Effector CD8-positive, alpha-beta T cell (primary cell): Measurements from ENCODE around the gene BRF1.
"Not testable (repeated sequence)": the region's sequence is repeated elsewhere in the genome, so short reads cannot be mapped to it uniquely, and the experiment has no call there.

Source experiments
- DNase-seq: peaks from one replicate; lab custom pipeline; 2025; lab: John Stamatoyannopoulos, UW

The BRF1 gene

GRCh38 chr14:105290621-105291346, 10.0 kb downstream of the BRF1 start:
- no peak for DNase-seq

GRCh38 chr14:105288936-105289335, 11.9 kb downstream of the BRF1 start:
- DNase-seq: not testable (repeated sequence)

- DNase-seq: no peak
Measured at GRCh38 chr14:105287249-105288102, 13.3 kb downstream of the BRF1 start.

DNA sequence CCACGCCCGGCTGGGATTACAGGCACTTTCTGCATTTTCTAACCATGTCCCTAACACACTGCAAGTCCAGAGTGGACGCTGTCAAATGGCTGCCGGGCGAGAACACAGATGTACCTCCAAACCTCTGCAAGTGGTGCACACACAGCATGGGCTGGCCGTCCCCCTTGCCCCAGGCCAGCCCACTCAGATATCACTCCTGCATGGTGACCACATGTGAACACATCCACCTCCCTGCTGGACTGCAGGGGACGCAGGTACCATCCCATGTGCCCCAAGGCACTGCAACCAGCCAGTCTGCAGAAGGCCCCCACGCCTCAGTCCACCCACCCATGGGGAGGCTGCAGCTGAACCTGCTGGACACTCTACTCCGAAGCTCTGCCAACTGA, 14.0 kb downstream of the BRF1 start:
- DNase-seq: no peak

- no peak for DNase-seq
Measured at GRCh38 chr14:105285174-105285573, 15.6 kb downstream of the BRF1 start.

DNA sequence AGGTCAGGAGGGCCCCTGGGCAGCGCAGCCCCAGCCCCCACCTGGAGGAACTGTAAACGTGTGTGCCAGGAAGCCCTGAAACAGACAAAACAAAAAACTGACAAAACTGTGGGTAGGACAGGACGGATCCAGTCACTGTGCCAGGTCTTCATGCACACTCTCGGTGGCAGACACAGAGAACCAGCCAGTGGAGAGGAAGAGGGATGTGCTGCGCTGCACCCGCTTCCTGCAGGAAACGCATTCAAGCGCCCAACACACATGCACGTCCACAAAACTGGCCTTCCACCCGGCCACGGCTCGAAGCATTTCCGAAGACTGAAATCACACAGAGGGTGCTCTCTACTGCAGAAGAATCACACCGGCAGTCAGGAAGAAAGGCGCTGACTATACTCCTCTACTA, 16.9 kb downstream of the BRF1 start:
- no peak for DNase-seq

GRCh38 chr14:105283028-105283427, 17.8 kb downstream of the BRF1 start:
- DNase-seq: no peak

DNA sequence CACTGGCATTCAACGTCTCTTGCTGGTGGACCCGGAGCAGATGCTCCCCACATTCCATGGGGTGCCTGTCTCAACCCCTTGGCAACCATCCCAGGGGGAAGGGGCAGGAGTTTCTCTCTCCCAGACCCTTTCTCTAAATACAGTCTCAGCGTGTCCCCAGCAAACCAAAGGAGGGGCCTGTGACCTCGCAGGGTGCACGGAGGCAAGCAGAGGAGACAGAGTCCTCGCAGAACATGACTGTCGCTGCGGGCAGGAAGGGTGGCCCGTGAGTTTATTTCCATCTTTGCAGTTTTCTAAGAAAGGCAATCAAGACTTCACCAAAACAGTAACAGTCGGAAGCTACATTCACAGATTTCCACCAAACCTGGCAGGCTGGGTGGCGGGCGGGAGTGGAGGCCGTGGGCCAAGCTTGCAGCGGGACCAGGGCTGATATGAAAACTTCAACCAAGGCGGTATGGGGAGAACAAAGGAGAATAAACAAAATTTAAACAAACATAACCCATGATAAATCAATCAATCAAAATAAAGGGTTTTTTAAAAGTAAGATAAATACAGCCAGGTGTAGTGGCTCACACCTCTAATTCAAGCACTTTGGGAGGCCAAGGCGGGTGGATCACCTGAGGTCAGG, 18.6 kb downstream of the BRF1 start:
- DNase-seq: no peak

- DNase-seq: no peak
Measured at GRCh38 chr14:105281371-105282097, 19.3 kb downstream of the BRF1 start.

GRCh38 chr14:105280525-105280924, 20.3 kb downstream of the BRF1 start:
- DNase-seq: no peak

DNA sequence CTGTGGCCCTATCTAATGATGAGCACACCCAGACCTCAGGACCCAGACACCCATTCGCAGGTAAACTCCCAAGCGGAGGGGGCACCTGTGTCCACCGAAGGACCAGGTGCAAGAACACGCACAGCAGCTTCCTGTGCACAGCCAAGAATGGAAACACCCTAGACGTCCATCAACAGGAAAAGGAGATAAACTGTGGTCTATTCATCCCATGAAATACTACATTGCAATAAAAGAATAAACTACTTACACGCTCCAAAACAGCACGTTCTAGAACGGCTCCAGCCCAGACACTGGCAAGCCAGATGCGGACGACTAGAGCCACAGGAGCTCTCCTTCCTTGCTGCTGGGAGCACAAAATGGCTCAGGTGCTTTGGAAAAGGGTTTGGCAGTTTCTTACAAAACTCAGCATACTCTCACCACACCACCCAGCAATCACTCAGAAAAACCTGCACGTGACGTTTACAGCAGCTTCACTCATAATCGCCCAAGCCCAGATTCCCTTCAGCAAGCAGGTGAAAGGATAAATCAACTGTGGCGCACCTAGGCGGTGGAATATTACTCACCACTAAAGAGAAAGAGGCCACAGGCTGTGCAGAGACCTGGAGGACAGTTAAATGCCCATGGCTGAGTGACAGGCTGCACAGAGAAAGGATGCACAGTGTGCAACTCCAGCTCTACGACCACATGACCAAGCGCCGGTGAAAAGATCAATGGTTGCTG, 21.0 kb downstream of the BRF1 start:
- DNase-seq: no peak

DNA sequence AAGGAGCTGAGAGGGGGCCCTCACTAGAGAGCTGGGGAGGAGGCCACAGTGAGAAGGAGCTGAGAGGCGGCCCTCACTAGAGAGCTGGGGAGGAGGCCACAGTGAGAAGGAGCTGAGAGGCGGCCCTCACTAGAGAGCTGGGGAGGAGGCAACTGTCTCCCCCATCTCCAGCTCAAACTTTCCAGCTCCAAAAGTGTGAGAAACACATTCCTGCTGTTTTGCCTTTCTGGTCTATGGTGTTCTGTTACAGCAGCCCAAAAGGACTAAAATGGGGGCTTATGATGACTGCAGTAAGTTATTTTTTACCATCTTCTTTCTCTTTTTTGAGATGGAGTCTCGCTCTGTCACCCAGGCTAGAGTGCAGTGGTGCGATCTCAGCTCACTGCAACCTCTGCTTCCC, 23.4 kb downstream of the BRF1 start:
- DNase-seq: not testable (repeated sequence)

GRCh38 chr14:105275267-105275946, 25.4 kb downstream of the BRF1 start:
- no peak for DNase-seq

- DNase-seq: no peak
Measured at GRCh38 chr14:105274637-105275036, 26.2 kb downstream of the BRF1 start.

DNA sequence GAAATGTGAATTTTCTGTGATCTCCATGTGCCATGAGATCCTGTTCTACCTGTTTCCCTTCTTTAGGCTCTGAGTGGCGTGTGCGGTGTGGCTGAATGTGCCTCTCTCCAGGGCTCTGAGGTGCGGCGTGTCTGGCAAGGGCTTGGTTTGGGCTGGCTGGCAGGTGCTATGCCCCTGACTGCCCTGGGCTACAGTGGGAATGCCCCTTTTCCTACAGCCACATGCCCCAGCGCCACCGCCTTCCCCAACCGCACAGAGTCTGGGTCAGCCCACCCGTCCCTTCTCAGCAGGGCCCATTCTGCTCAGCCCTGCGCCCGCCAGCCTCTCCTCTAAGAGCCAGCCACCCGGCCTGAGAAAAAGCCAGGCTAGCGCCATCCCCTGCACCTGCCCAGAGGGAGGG, 27.7 kb downstream of the BRF1 start:
- no peak for DNase-seq

DNA sequence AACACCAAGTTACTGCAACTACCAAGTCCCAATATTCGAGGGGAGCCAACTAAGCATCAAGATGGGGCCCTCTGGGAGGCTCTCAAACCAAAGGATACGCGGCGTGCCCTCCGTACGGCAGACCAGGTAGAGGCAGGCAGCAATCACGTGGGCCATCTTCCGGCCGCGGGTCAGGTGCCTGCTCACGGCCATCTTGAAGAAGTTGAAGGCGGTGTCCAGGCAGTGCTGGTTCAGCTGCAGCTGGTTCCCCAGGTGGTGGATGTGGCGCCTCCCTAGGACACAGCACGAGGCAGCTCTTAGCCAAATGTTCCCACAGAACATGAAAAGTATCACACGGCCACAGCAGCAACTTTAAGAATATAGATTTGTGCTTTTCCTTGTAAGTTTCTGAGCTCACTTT, 28.2 kb downstream of the BRF1 start:
- DNase-seq: no peak

DNA sequence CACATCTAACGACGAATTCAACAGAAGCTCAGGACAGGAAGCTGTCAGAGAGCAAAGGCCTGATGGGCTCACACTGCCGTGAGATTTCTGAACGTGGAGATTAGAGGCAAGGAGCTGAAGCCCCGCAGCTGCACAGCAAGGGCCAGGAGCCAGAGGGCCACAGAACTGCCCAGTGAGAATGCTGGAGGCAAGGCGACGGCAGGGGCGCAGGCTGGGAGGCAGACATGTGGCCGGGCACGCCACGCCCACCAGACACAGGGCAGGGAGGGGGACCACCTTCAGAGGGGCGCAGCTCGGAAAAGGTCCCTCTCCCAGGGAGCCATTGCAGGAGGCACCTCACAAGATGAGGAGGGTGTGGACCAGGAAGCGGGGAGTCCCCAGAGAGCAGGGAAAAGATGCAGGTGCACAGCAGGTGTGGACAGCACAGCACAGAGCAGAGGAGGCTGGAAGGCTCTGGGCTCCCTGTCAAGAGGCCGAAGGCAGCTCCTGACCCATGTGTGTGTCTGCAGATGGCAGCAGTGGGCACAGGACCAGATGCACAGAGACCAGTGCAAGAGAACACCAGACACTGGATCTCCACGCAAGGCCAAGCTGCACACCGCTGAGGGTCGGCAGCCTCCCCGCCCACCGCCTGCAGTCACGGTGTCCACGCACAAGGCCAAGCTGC, 29.4 kb downstream of the BRF1 start:
- no peak for DNase-seq

GRCh38 chr14:105269405-105269804, 31.4 kb downstream of the BRF1 start:
- no peak for DNase-seq

DNA sequence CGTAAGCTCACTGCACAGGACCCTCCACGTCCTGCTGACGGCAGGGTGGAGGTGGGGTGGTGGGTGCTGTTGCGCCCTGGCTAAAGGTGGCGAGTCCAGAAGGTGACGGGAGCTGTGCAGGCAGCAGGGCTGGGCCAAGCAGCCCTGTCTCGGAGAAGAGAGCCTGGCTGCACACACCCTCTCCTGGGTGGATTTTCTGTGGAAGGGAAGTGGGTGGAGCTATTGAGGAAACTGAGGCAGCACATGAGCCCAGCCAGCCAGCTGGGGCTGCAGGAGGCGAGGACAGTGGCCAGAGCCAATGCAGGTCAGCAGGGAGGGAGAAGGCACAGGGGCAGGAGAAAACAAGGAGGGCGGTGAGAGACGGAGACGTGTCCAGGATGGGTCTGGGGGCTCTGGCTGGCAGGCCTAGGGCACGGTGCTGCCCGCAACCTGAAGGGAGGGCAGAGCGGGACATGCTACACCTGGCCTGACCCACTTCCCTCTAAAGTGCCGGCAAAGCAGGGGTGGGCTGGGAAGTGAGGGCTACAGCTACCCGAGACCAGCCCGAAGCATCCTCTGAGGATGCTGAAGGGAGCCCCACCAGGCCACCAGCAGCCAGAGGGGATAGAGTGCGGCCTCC, 32.0 kb downstream of the BRF1 start:
- no peak for DNase-seq
